ENCODE data around the gene EPHB2.

EPHB2 gene

DNA sequence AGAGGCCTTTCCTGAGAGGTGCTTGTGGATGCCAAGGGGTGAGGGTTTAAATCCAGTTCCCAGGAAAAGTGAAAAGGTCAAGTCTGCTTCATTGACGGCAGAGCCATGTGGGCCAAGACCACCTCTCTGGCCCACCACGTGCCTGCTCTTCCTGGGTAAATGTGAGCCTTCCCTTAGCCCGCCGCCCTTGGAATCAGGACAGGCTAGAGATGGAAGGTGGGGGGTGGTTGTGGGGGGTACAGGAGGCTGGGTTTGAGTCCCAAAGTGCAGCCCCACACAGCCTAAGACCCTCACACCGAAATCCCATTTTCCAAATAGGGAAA is 104.4 kb downstream of the EPHB2 start:
- no peak overlapping the region for H3K27ac ChIP-seq
- TF ChIP-seq, protein P1, sequence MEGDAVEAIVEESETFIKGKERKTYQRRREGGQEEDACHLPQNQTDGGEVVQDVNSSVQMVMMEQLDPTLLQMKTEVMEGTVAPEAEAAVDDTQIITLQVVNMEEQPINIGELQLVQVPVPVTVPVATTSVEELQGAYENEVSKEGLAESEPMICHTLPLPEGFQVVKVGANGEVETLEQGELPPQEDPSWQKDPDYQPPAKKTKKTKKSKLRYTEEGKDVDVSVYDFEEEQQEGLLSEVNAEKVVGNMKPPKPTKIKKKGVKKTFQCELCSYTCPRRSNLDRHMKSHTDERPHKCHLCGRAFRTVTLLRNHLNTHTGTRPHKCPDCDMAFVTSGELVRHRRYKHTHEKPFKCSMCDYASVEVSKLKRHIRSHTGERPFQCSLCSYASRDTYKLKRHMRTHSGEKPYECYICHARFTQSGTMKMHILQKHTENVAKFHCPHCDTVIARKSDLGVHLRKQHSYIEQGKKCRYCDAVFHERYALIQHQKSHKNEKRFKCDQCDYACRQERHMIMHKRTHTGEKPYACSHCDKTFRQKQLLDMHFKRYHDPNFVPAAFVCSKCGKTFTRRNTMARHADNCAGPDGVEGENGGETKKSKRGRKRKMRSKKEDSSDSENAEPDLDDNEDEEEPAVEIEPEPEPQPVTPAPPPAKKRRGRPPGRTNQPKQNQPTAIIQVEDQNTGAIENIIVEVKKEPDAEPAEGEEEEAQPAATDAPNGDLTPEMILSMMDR (IDR thresholded peaks at IDR 0.05) = no peak
- no peak for TF ChIP-seq ZFX (IDR thresholded peaks at IDR 0.05; ENCODE audit: borderline replicate concordance)

DNA sequence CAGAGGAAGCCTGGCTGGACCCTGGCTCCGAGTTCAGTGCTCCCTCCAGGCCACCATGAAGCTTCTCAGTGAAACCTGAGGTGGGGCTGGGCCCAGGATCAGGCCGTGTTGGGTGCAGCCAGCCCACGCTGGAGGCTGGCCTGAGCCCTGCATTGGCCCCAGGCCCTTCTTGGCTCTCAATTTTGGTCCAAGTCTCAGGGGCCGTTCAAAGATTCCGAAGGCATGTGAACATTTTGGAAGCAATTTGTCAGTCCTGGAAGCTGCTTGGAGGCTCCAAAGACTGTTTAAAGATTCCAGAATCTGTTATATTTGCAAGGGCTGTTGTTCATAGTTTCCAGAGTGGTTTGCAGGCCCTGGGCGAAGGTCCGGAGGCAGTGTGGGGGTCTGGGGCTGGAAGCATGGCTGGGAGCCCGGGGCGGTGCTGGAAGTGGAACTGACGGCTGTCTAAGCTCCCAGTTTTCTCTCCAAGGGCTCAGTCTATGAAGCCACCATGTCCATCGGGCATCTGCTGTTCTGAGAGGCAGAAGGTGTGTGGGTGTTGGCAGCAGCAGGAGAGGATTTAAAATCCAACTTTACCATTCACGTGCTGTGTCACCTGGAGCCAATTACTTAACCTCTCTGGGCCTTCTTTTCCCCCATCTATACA is 104.9 kb downstream of the EPHB2 start:
- TF ChIP-seq, protein P1 (IDR thresholded peaks at IDR 0.05) = no peak
- no peak for TF ChIP-seq ZFX (IDR thresholded peaks at IDR 0.05; ENCODE audit: borderline replicate concordance)

DNA sequence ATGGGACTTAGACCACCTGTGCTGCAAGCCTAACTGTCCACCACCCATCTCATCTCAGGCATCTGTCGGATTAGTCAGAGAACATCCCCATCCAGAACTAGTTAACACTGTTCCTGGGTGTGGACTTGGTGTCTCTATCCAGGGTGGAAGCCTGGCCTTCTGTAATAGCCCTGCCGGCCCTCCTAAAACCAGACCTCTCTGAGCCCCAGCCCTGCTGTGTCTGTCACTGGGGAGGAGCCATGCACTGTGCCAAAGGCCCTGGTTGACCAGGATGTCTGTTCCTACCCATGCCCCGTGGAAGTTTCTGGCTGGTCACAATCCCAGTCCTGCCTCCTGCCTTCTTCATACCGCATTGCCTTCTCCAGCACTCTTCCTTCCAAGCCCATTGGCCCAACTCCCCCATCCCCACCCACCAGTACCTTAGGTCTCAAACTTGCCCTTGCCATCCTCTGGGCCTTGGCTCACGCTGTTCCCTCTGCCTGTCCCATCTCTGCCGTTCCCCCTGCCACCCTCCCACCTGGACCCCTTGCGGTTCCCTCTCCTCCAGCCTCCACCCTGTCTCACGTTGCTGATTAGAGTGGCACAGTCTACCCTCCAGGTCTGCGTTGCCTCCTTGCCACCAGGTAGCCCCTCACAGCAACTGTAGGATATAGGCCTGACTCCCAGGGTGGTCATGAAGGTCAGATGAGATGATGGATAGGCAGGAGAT is 105.6 kb downstream of the EPHB2 start:
- H3K27ac ChIP-seq = no peak overlapping the region
- TF ChIP-seq, protein P1 (IDR thresholded peaks at IDR 0.05) = no peak

More for the DNA sequence above, 104.9 kb downstream of the EPHB2 start:
- no peak overlapping the region for H3K27ac ChIP-seq

DNA sequence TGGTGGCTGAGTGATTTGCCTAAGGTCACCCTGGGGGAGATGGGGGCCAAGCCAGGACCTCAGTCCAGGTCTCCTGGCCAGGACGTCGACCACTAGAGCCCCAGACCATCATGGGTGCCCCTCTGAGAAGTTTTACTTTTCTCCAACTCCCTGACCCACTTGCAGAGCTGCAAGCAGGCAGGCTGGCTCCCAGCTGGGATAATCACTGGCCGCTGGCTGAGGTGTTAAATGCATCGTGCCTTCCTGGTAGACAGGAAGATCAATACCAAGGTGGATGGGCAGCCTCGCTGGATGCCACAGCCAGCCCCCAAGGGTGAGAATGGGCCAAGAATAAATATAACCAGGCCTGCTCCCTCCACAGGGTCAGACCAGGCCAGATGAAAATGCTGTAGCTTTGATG is 106.2 kb downstream of the EPHB2 start:
- no peak overlapping the region for H3K27ac ChIP-seq
- TF ChIP-seq, protein P1 (IDR thresholded peaks at IDR 0.05) = no peak

DNA sequence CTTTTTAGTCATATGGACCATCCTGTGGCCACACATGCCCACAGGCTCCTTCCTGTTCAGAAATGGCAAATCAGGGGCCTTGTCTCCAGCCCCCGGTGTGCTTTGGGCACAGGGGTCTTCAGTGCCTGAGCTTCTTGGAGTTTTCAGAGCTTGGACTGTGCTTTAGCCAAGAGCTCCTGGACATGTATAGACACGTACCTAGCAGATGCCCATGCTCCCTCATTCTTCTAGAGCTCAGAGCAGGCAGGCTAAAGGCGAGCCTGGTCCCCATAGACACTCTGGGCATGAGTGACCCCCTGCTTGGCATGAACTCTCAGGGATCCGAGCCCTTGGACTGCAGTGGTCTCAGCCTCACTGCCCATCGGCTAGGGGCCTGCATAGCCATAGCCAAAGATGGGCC is 106.8 kb downstream of the EPHB2 start:
- TF ChIP-seq, protein P1 (IDR thresholded peaks at IDR 0.05) = no peak
- no peak for TF ChIP-seq ZFX (IDR thresholded peaks at IDR 0.05; ENCODE audit: borderline replicate concordance)
- H3K27ac ChIP-seq = no peak overlapping the region

DNA sequence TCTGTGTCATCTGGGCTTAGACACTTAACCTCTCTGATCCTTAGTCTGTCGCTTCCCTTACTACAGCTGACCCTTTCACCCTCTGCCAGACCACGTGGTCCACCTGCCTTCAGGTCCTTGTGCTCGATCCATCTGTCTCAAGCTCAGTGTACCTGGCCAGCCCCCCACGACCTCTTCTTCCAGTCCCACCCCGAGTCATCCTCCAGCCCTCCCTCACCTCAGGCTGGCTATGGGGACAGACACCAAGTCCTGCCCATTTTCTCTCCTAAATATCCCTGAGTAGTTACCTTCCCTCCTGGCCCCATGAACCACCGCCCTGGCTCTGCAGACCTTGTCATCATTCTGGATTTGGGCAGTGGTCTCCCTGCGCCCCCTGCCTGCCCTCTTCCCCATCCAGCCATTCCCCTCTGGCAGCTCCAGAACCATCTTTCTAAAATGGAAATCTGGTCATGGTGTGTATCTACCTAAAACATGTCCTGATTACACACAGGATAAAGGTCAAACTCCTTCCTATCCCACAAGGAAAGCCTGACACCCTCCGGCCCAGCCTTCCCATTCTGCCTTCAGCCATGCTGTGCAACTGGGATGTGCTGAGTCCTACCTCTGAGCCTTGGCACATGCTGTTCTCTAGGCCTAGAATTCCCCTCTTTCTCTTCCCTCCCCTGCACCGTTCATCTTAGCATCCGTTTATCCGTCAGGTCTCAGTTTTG is 107.6 kb downstream of the EPHB2 start:
- TF ChIP-seq ZFX (IDR thresholded peaks at IDR 0.05; ENCODE audit: borderline replicate concordance) = no peak
- TF ChIP-seq, protein P1 (IDR thresholded peaks at IDR 0.05) = no peak
- H3K27ac ChIP-seq = no peak overlapping the region

DNA sequence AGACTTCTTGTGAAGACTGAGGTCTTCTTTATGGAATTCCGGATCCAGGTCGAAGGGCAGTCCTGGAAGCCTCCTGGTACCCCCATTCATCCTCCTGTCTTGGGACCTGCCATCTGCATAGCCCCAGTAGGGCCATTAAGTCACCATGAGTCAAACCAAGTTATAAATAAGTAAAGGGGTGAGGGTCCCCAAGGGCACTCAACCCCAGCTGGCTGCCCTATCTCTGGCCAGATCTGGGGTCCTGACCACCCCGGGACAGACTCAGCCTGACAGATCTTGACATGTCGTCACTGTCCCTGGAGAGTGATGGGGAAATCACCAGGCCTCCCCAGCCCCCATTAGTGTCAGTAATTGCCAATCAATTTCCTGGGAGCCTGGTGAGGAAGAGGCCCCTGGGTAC is 108.7 kb downstream of the EPHB2 start:
- TF ChIP-seq, protein P1 (IDR thresholded peaks at IDR 0.05) = no peak
- TF ChIP-seq ZFX (IDR thresholded peaks at IDR 0.05; ENCODE audit: borderline replicate concordance) = no peak
- H3K27ac ChIP-seq = no peak overlapping the region

All from 22Rv1 (cell line).